CD4-positive, alpha-beta T cell (primary cell): ENCODE results near the gene MPHOSPH6. TPM values are rescaled to one million over a fixed set of nuclear protein-coding genes. Genes with fewer than 3 reads are reported as not detected.

ENCODE experiments used
- ATAC-seq: fragments of 200-7000 bp; cut with Tn5 transposase; one replicate; pipeline ENCODE4 v1.10.0; 2022; ENCODE audit warnings: mild to moderate bottlenecking; ENCODE audit not compliant: poor library complexity
- CTCF ChIA-PET: fragments of 350-600 bp; sonication (Branson Sonifier 250); formaldehyde crosslinking; loops from one replicate; lab custom pipeline; 2021; ENCODE audit warnings: antibody characterized with exemption, inconsistent platforms; lab: Charles Lee
- POLR2A ChIA-PET: fragments of 350-600 bp; sonication (Branson Sonifier 250); formaldehyde crosslinking; loops from one replicate; lab custom pipeline; 2021; ENCODE audit warnings: antibody characterized with exemption, inconsistent platforms; lab: Charles Lee
- DNase-seq, 14 experiments: peaks; one replicate each; pipeline ENCODE4 v3.0.0-alpha.2; 2013 to 2020; ENCODE audit warnings: mixed read lengths in 2 of 14
- H3K27ac ChIP-seq, 2 donors: one replicate each; pipeline versions ENCODE4 v1.5.1 to v1.7.0; 2013; ENCODE audit warnings: low read length in 2 of 2, low read depth in 1 of 2, mild to moderate bottlenecking in 1 of 2
- H3K27me3 ChIP-seq, 2 experiments: 1 replicate in 1 of 2; 2 replicates in 1 of 2; pipeline versions ENCODE4 v1.6.1 to v1.7.0; 2013; ENCODE audit warnings: low read length in 2 of 2, control low read depth in 1 of 2, mild to moderate bottlenecking in 1 of 2, moderate library complexity in 1 of 2; ENCODE audit not compliant: insufficient read depth in 2 of 2, control insufficient read depth in 1 of 2
- H3K36me3 ChIP-seq: one replicate; pipeline ENCODE4 v1.6.1; 2013; ENCODE audit warnings: low read length, control low read depth; ENCODE audit not compliant: insufficient read depth
- H3K4me1 ChIP-seq: one replicate; pipeline ENCODE4 v1.6.1; 2013; ENCODE audit warnings: low read length, control low read depth; ENCODE audit not compliant: insufficient read depth
- H3K4me3 ChIP-seq: one replicate; pipeline ENCODE4 v1.5.1; 2013; ENCODE audit warnings: mild to moderate bottlenecking, low read length, moderate library complexity
- H3K9me3 ChIP-seq, 2 experiments: 1 replicate in 1 of 2; 2 replicates in 1 of 2; pipeline versions ENCODE4 v1.6.1 to v1.7.0; 2013; ENCODE audit warnings: low read length in 2 of 2, mild to moderate bottlenecking in 2 of 2, control low read depth in 1 of 2, moderate library complexity in 1 of 2; ENCODE audit not compliant: control insufficient read depth in 1 of 2, insufficient read depth in 1 of 2
- H3K27ac Mint-ChIP-seq: one replicate; pipeline ENCODE4 v1.8.0; 2020; ENCODE audit warnings: mixed read lengths
- H3K27me3 Mint-ChIP-seq: one replicate; pipeline ENCODE4 v1.8.0; 2021; ENCODE audit warnings: mixed read lengths
- H3K36me3 Mint-ChIP-seq: one replicate; pipeline ENCODE4 v1.8.0; 2021; ENCODE audit warnings: low read depth, mixed read lengths
- H3K4me1 Mint-ChIP-seq: one replicate; pipeline ENCODE4 v1.8.0; 2021; ENCODE audit warnings: low read depth, mixed read lengths
- H3K4me3 Mint-ChIP-seq: one replicate; pipeline ENCODE4 v1.8.0; 2020; ENCODE audit warnings: mild to moderate bottlenecking, mixed read lengths
- H3K9me3 Mint-ChIP-seq: one replicate; pipeline ENCODE4 v1.8.0; 2020; ENCODE audit warnings: mixed read lengths
- CTCF ChIP-seq: fragments of 200-600 bp; IDR thresholded peaks from one replicate; pipeline ENCODE4 v1.8.0; 2022; ENCODE audit warnings: antibody characterized with exemption, mild to moderate bottlenecking
- intact Hi-C, 2 experiments: fragments of 100-400 bp; cut with DNase I in 1 of 2; cut with micrococcal nuclease in 1 of 2; formaldehyde crosslinking; loops; one replicate each; pipeline versions ENCODE4 v1.15.1 to v1.9.0; 2023 to 2025; cut with DNase I, micrococcal nuclease
- total RNA-seq, 174 experiments: library from RNA in 2 of 174; stranded (reverse) in 2 of 174; gene quantifications; one replicate each; pipeline ENCODE4 v1.2.3 and lab custom pipeline; 2021 to 2026

Gene MPHOSPH6
- total RNA-seq, 2 experiments from 2014 or later = 14.3 to 15.5 TPM

- Histone ChIP-seq H3K27me3 (no peaks in the 10 kb centered on the region), H3K4me1 (no peaks in the 10 kb centered on the region), H3K36me3 (peaks cover 26% of the 10 kb centered on the region), H3K27ac (no peak overlapping the region), H3K9me3 (no peaks in the 10 kb centered on the region), H3K4me3 (no peak overlapping the region)
- no peak for TF ChIP-seq CTCF
- POLR2A ChIA-PET = no interaction called here
- no peaks in the 10 kb centered on the region for H3K27me3 Mint-ChIP-seq
- peaks cover 7% of the 10 kb centered on the region for H3K4me1 Mint-ChIP-seq
- DNase-seq = no peak
- peaks cover 83% of the 10 kb centered on the region for H3K36me3 Mint-ChIP-seq
- CTCF ChIA-PET = no interaction called here
- H3K27ac Mint-ChIP-seq = no peak overlapping the region
- no peak overlapping the region for H3K4me3 Mint-ChIP-seq
- intact Hi-C loops = no loop called here
- no peak for ATAC-seq
- H3K9me3 Mint-ChIP-seq = peaks cover 2% of the 10 kb centered on the region
Observed at GRCh38 chr16:82149536-82149935, 20.5 kb downstream of the MPHOSPH6 start.

- no peak overlapping the region for H3K27ac Mint-ChIP-seq
- DNase-seq = no peak
- TF ChIP-seq CTCF = no peak
- no peaks in the 10 kb centered on the region for H3K27me3 ChIP-seq
- H3K4me3 ChIP-seq = no peak overlapping the region
- peaks cover 65% of the 10 kb centered on the region for H3K36me3 Mint-ChIP-seq
- H3K27me3 Mint-ChIP-seq = no peaks in the 10 kb centered on the region
- no peak overlapping the region for H3K27ac ChIP-seq
- peaks cover 23% of the 10 kb centered on the region for H3K36me3 ChIP-seq
- H3K4me1 ChIP-seq = no peaks in the 10 kb centered on the region
- H3K4me3 Mint-ChIP-seq = no peak overlapping the region
- ATAC-seq = no peak
- ChIA-PET CTCF (no interaction called here), POLR2A (no interaction called here)
- no peaks in the 10 kb centered on the region for H3K4me1 Mint-ChIP-seq
- no peaks in the 10 kb centered on the region for H3K9me3 Mint-ChIP-seq
- intact Hi-C loops = no loop called here
- no peaks in the 10 kb centered on the region for H3K9me3 ChIP-seq
Observed at GRCh38 chr16:82147546-82147945, 22.5 kb downstream of the MPHOSPH6 start.

- Histone ChIP-seq H3K36me3 (peaks cover 23% of the 10 kb centered on the region), H3K27ac (no peak overlapping the region), H3K4me3 (no peak overlapping the region), H3K9me3 (no peaks in the 10 kb centered on the region), H3K27me3 (no peaks in the 10 kb centered on the region), H3K4me1 (no peaks in the 10 kb centered on the region)
- no peaks in the 10 kb centered on the region for H3K4me1 Mint-ChIP-seq
- POLR2A ChIA-PET = no interaction called here
- TF ChIP-seq CTCF = no peak
- ATAC-seq = no peak
- DNase-seq = no peak
- CTCF ChIA-PET = no interaction called here
- H3K27ac Mint-ChIP-seq = no peak overlapping the region
- H3K27me3 Mint-ChIP-seq = no peaks in the 10 kb centered on the region
- H3K4me3 Mint-ChIP-seq = no peak overlapping the region
- H3K36me3 Mint-ChIP-seq = peaks cover 59% of the 10 kb centered on the region
- H3K9me3 Mint-ChIP-seq = no peaks in the 10 kb centered on the region
- intact Hi-C loops = no loop called here
Observed at GRCh38 chr16:82146957-82147356, 23.1 kb downstream of the MPHOSPH6 start.
